Measurements from ENCODE around the gene CAMKK2. TPM values are rescaled to one million over a fixed set of nuclear protein-coding genes. Genes with fewer than 3 reads are reported as not detected.
"Not testable (repeated sequence)": the region's sequence is repeated elsewhere in the genome, so short reads cannot be mapped to it uniquely, and the experiment has no call there.

CAMKK2 gene
- total RNA-seq, 1 donor from 2014 or later, result 36.9 TPM

GRCh38 chr12:121228919-121229665 is 67.4 kb downstream of the CAMKK2 start:
- Histone ChIP-seq H3K27ac (no peak overlapping the region), H3K4me3 (no peak overlapping the region), H3K9me3 (no peaks in the 10 kb centered on the region), H3K4me1 (no peaks in the 10 kb centered on the region), H3K36me3 (peaks cover 8 to 40% of the 10 kb centered on the region in 2 donors), H3K27me3 (no peaks in the 10 kb centered on the region)
- no peak for DNase-seq (ENCODE audit: low spot score in 2 of 2)
- no peak for TF ChIP-seq CTCF (IDR thresholded peaks at IDR 0.05)
- intact Hi-C loops (cut with DNase I), result no loop called here

DNA sequence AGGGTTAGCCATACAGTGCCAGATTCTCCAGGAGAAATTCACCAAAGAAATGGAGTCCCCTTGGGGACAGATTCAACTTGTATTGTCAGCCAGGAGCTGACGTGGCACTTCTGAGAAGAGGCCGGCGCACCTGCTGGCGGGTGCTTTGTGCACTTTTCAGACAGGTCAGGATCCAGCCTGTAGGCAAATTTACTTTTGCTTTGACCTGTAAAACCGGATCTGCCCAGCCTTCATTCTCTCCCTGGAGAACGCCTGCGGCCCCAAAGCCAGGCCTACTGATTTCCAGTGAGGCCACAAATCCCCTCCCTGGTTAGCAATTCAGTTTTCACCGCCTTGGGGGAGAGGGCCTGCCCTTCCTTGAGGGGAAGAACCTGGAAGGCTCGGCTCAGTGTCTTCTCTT is 69.2 kb downstream of the CAMKK2 start:
- TF ChIP-seq CTCF (IDR thresholded peaks at IDR 0.05), result no peak
- Histone ChIP-seq H3K36me3 (peaks cover 19 to 39% of the 10 kb centered on the region in 2 donors), H3K9me3 (no peaks in the 10 kb centered on the region), H3K27me3 (no peaks in the 10 kb centered on the region), H3K4me3 (no peak overlapping the region), H3K4me1 (no peaks in the 10 kb centered on the region), H3K27ac (no peak overlapping the region)
- intact Hi-C loops (cut with DNase I), result no loop called here
- no peak for DNase-seq (ENCODE audit: low spot score in 2 of 2)

GRCh38 chr12:121226871-121227270 is 69.6 kb downstream of the CAMKK2 start:
- H3K4me3 ChIP-seq; H3K4me1 ChIP-seq; DNase-seq (ENCODE audit: low spot score in 2 of 2); H3K27me3 ChIP-seq; H3K9me3 ChIP-seq; H3K27ac ChIP-seq; intact Hi-C loops (cut with DNase I): not testable (repeated sequence)
- H3K36me3 ChIP-seq, result peaks cover 19 to 39% of the 10 kb centered on the region in 2 donors

GRCh38 chr12:121226399-121226798 is 70.1 kb downstream of the CAMKK2 start:
- no peak overlapping the region for H3K27ac ChIP-seq
- H3K4me3 ChIP-seq, result no peak overlapping the region
- no peak for TF ChIP-seq CTCF (IDR thresholded peaks at IDR 0.05)
- H3K27me3 ChIP-seq, result no peaks in the 10 kb centered on the region
- DNase-seq (ENCODE audit: low spot score in 2 of 2), result no peak
- intact Hi-C loops (cut with DNase I), result no loop called here
- no peaks in the 10 kb centered on the region for H3K9me3 ChIP-seq
- H3K36me3 ChIP-seq, result peaks cover 19 to 43% of the 10 kb centered on the region in 2 donors
- no peaks in the 10 kb centered on the region for H3K4me1 ChIP-seq

GRCh38 chr12:121224591-121224990 is 71.9 kb downstream of the CAMKK2 start:
- Histone ChIP-seq H3K36me3 (peaks cover 19 to 43% of the 10 kb centered on the region in 2 donors), H3K27me3 (no peaks in the 10 kb centered on the region), H3K4me3 (no peak overlapping the region), H3K4me1 (no peaks in the 10 kb centered on the region), H3K9me3 (no peaks in the 10 kb centered on the region), H3K27ac (no peak overlapping the region)
- DNase-seq (ENCODE audit: low spot score in 2 of 2), result no peak
- no peak for TF ChIP-seq CTCF (IDR thresholded peaks at IDR 0.05)
- intact Hi-C loops (cut with DNase I), result no loop called here

DNA sequence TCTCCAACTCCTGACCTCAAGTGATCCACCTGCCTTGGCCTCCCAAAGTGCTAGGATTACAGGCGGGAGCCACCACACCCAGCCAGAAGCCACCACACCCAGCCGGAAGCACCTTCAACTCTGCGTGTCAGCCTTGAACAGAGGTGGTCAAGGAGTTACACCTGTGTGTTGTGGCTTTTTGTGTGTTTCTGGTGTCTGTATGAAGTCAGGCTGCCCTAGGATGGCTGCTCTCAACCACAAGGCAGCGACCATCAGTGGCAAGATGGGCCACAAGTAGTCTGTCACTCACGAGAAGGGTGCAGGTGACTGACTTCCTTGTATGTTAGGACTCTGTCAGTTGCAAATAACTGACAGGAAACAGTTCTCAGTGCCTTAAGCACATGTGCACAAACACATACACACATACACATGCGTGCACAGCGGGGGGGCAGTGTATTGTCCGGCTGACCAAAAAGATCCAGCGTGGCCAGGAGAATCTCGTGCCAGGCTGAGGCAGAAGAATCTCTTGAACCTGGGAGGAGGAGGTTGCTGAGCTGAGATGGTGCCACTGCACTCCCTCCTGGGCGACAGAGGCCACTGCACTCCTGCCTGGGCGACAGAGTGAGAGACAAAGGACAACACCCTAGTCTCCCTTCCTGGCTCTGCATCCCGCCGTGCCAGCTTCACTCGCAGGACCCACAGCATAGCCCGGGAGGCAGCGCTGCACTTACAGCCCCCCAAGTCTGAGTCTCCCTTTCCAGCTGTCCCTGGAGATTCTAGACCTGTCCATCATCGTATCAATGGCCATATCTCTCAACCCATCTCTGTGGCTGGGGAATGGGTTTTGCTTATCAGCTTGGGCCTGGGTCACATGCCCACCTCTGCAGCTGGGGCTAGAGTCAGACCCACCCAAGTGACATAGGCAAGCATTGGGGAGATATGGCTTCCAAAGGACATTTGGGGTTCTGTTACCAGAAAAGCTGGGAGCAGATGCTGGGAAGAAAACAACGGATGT is 72.9 kb downstream of the CAMKK2 start:
- Histone ChIP-seq H3K36me3 (peaks cover 11 to 35% of the 10 kb centered on the region in 2 donors), H3K4me3 (no peak overlapping the region), H3K27me3 (no peaks in the 10 kb centered on the region), H3K4me1 (no peaks in the 10 kb centered on the region), H3K27ac (no peak overlapping the region), H3K9me3 (no peaks in the 10 kb centered on the region)
- no peak for TF ChIP-seq CTCF (IDR thresholded peaks at IDR 0.05)
- intact Hi-C loops (cut with DNase I), result no loop called here
- no peak for DNase-seq (ENCODE audit: low spot score in 2 of 2)
